Hepatic stellate cell (primary cell): Measurements from ENCODE around the gene SYK.

ENCODE experiments used
- DNase-seq: peaks from one replicate; pipeline ENCODE4 v3.0.0; 2011; ENCODE audit warnings: low spot score

The SYK gene

GRCh38 chr9:90906316-90907055, 104.9 kb downstream of the SYK start:
- DNase-seq: no peak

- DNase-seq: no peak
Measured at GRCh38 chr9:90907056-90907445, 105.4 kb downstream of the SYK start.

GRCh38 chr9:90907790-90908189, 106.2 kb downstream of the SYK start:
- DNase-seq: no peak

GRCh38 chr9:90909225-90909624, 107.6 kb downstream of the SYK start:
- no peak for DNase-seq

GRCh38 chr9:90909747-90910283, 108.2 kb downstream of the SYK start:
- no peak for DNase-seq

- DNase-seq: no peak
Measured at GRCh38 chr9:90914196-90914595, 112.6 kb downstream of the SYK start.

- DNase-seq: peak; percentile 87
Measured at GRCh38 chr9:90914868-90915483, 113.4 kb downstream of the SYK start.

GRCh38 chr9:90915693-90916092, 114.1 kb downstream of the SYK start:
- peak; percentile 48 for DNase-seq

- DNase-seq: no peak
Measured at GRCh38 chr9:90916147-90916734, 114.6 kb downstream of the SYK start.

- no peak for DNase-seq
Measured at GRCh38 chr9:90919883-90920282, 118.3 kb downstream of the SYK start.

GRCh38 chr9:90921104-90921503, 119.5 kb downstream of the SYK start:
- DNase-seq: no peak

GRCh38 chr9:90921969-90922368, 120.3 kb downstream of the SYK start:
- DNase-seq: no peak

GRCh38 chr9:90925581-90926257, 124.1 kb downstream of the SYK start:
- peak; percentile 84 for DNase-seq

GRCh38 chr9:90926936-90927335, 125.3 kb downstream of the SYK start:
- no peak for DNase-seq

GRCh38 chr9:90927496-90927895, 125.9 kb downstream of the SYK start:
- DNase-seq: no peak

- no peak for DNase-seq
Measured at GRCh38 chr9:90929626-90930025, 128.0 kb downstream of the SYK start.

GRCh38 chr9:90933468-90933867, 131.8 kb downstream of the SYK start:
- DNase-seq: no peak

GRCh38 chr9:90939351-90939750, 137.7 kb downstream of the SYK start:
- DNase-seq: no peak

GRCh38 chr9:90940280-90940679, 138.7 kb downstream of the SYK start:
- DNase-seq: no peak

- DNase-seq: no peak
Measured at GRCh38 chr9:90941661-90942060, 140.0 kb downstream of the SYK start.

- no peak for DNase-seq
Measured at GRCh38 chr9:90942555-90942954, 140.9 kb downstream of the SYK start.

- DNase-seq: no peak
Measured at GRCh38 chr9:90943341-90943740, 141.7 kb downstream of the SYK start.

- no peak for DNase-seq
Measured at GRCh38 chr9:90945336-90945735, 143.7 kb downstream of the SYK start.
